Fibroblast of villous mesenchyme (primary cell): ENCODE measurements around the gene FRMD4B. TPM values are rescaled to one million over a fixed set of nuclear protein-coding genes. Genes with fewer than 3 reads are reported as not detected.

ENCODE experiments used
- DNase-seq: peaks from one replicate; pipeline ENCODE4 v3.0.0-alpha.2; 2010; ENCODE audit warnings: low read depth
- H3K4me3 ChIP-seq: 2 replicates; pipeline ENCODE4 v1.5.1; 2011; ENCODE audit warnings: low read depth, mild to moderate bottlenecking, low read length
- total RNA-seq: library from RNA; depleted of rRNA; stranded (reverse); fragments of >200 nt; gene quantifications from 2 replicates; pipeline ENCODE4 v1.2.3, GENCODE V29; 2012
- TF ChIP-seq, protein P1 (sequence below): IDR thresholded peaks from 2 replicates; pipeline ENCODE4 v1.5.1; 2012; ENCODE audit warnings: low read depth, mild to moderate bottlenecking, low read length; ENCODE audit not compliant: insufficient read depth

Gene FRMD4B
- total RNA-seq, 1 donor = under 0.01 TPM

DNA sequence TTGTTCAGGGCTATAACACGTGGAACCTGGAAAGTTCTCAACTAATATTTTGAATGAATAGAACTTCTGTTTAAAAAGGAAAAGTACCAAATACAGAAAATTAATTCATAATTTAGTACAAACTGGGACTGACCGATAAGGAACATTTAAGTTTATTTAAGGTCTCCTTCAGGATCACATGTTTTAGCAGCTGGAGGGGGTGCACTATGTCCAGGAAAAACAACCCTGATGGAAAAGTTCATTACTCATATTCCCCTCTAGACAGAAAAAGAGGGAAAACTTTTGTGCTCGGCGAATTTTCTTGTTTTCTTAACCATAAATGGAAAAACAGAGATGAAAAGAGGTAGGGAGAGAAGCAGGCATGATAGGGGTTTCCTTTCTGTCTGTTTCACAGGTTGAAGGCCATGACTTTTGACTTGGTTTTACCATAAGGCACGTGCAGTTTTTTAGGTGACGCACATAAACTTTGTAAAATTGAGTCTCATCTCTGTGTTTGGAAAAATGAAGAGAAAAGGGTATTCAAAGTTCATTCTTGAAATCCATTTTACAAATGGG, 26.5 kb downstream of the FRMD4B start:
- H3K4me3 ChIP-seq = no peak overlapping the region
- DNase-seq = no peak
- TF ChIP-seq, protein P1, sequence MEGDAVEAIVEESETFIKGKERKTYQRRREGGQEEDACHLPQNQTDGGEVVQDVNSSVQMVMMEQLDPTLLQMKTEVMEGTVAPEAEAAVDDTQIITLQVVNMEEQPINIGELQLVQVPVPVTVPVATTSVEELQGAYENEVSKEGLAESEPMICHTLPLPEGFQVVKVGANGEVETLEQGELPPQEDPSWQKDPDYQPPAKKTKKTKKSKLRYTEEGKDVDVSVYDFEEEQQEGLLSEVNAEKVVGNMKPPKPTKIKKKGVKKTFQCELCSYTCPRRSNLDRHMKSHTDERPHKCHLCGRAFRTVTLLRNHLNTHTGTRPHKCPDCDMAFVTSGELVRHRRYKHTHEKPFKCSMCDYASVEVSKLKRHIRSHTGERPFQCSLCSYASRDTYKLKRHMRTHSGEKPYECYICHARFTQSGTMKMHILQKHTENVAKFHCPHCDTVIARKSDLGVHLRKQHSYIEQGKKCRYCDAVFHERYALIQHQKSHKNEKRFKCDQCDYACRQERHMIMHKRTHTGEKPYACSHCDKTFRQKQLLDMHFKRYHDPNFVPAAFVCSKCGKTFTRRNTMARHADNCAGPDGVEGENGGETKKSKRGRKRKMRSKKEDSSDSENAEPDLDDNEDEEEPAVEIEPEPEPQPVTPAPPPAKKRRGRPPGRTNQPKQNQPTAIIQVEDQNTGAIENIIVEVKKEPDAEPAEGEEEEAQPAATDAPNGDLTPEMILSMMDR = no peak

- TF ChIP-seq, protein P1 = no peak
- peak; percentile 19 for DNase-seq
- H3K4me3 ChIP-seq = no peak overlapping the region
Observed at GRCh38 chr3:69357196-69357595, 28.7 kb downstream of the FRMD4B start.

DNA sequence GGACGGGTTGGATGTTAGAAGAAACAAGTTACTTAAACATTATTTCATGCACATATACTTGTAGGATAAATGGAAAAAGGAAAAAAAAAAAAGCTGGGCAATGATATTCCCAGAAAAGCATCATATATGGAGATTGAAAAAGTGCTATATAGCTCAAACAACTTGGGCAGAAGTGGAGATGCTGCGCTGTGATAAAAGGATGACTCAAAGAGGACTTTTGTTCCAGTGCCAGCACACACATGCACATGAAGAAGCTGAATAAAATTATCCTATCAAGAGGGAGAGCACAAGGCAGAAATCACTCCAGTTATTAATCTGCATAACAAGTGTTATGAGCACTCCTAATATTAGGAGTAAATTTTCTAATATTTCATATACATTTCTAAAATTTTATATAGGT, 30.9 kb downstream of the FRMD4B start:
- no peak overlapping the region for H3K4me3 ChIP-seq
- TF ChIP-seq, protein P1 = no peak
- no peak for DNase-seq

DNA sequence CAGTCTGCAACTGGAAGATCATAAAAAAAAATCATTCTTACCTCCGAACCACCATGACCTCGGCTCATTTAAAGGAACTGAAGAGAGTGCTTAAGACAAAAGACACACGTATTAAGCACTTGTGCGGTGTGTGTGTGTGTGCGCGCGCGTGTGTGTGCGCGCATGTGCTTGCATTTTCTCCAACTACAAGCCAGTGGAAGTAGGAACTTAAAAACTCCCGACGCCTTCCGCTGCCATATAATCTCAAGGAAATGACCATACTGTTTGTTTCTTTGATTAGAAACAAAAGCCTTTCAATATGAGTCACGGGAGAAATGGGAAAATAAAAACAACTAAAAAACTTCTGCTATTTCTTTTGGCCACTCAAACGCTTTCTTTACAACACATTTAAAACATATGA, 32.4 kb downstream of the FRMD4B start:
- TF ChIP-seq, protein P1 = no peak
- no peak for DNase-seq
- H3K4me3 ChIP-seq = no peak overlapping the region

DNA sequence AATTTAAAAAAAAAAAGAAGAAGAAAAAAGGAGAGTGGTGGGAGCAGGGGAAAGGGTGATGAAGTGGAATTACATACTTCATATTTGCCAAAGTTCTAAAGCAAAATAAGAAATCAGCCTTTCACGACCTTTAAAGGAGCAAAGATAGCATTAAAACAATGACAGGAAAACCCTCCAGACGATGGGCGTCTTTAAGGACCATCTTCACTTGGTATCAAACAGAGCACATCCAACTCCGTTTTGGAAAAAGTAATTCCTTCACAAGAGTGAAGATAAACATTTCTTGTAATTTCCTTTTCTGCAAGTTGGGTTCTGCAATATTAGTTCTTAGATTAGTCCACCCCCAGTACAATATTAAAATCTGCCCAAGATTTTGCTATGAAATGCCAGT, 32.8 kb downstream of the FRMD4B start:
- no peak for DNase-seq
- no peak overlapping the region for H3K4me3 ChIP-seq
- TF ChIP-seq, protein P1 = no peak

- TF ChIP-seq, protein P1 = no peak
- no peak overlapping the region for H3K4me3 ChIP-seq
- no peak for DNase-seq
Observed at GRCh38 chr3:69352305-69353087, 33.4 kb downstream of the FRMD4B start.

DNA sequence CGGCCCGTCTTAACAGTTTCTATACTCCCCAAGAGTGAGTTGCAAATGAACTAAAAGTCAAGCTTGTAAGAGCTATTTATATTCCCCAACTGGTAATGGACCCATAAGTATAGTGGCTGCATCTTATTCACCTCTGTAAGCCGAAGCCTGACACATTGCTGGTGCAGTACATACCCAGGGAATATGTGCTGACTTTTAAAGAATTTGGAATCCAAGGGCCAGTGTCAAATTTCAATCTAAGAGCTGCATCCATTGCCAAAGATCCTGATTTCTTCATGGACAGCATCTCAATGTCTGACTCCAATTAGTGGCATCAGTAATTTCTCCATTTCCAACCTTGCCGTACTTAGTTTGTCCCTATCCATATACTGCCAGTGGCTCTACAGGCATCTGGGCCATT, 42.0 kb downstream of the FRMD4B start:
- TF ChIP-seq, protein P1 = no peak
- DNase-seq = no peak
- no peak overlapping the region for H3K4me3 ChIP-seq
